ENCODE data around the gene GPC3. TPM values are rescaled to one million over a fixed set of nuclear protein-coding genes. Genes with fewer than 3 reads are reported as not detected.
"Not testable (repeated sequence)": the region's sequence is repeated elsewhere in the genome, so short reads cannot be mapped to it uniquely, and the experiment has no call there.

GPC3 gene
- total and polyA plus RNA-seq, 4 experiments from 2014 or later, result 0.20 to 2.4 (median 0.22) TPM; not detected in 1

GRCh38 chrX:133720269-133720668, 265.1 kb downstream of the GPC3 start:
- H3K9me3 Mint-ChIP-seq; H3K36me3 Mint-ChIP-seq; CTCF ChIA-PET (ENCODE audit: partially characterized antibody); H3K27me3 Mint-ChIP-seq; H3K27ac ChIP-seq (ENCODE audit: low read depth, low read length); DNase-seq; H3K4me3 ChIP-seq (ENCODE audit: low read length in 2 of 2); H3K27ac Mint-ChIP-seq; H3K27me3 ChIP-seq (ENCODE audit: insufficient read depth, low read length); H3K9me3 ChIP-seq (ENCODE audit: control insufficient read depth in 1 of 2, low read length in 2 of 2); intact Hi-C loops (cut with micrococcal nuclease); POLR2A ChIA-PET (ENCODE audit: partially characterized antibody); H3K36me3 ChIP-seq (ENCODE audit: insufficient read depth, low read length); H3K4me1 ChIP-seq (ENCODE audit: insufficient read depth, low read length); H3K4me3 Mint-ChIP-seq: not testable (repeated sequence)
- H3K4me1 Mint-ChIP-seq, result peaks cover 5 to 18% (median 6%) of the 10 kb centered on the region in 4 donors

GRCh38 chrX:133715715-133716114, 269.7 kb downstream of the GPC3 start:
- no peak overlapping the region for H3K27ac Mint-ChIP-seq
- Histone ChIP-seq H3K4me1 (ENCODE audit: insufficient read depth, low read length) (no peaks in the 10 kb centered on the region), H3K9me3 (ENCODE audit: control insufficient read depth in 1 of 2, low read length in 2 of 2) (no peaks in the 10 kb centered on the region), H3K27ac (ENCODE audit: low read depth, low read length) (no peak overlapping the region), H3K36me3 (ENCODE audit: insufficient read depth, low read length) (no peaks in the 10 kb centered on the region), H3K4me3 (ENCODE audit: low read length in 2 of 2) (no peak overlapping the region), H3K27me3 (ENCODE audit: insufficient read depth, low read length) (no peaks in the 10 kb centered on the region)
- POLR2A ChIA-PET (ENCODE audit: partially characterized antibody), result no interaction called here
- peaks cover 0 to 2% (median 0%) of the 10 kb centered on the region in 4 donors for H3K4me1 Mint-ChIP-seq
- no peak overlapping the region for H3K4me3 Mint-ChIP-seq
- intact Hi-C loops (cut with micrococcal nuclease), result no loop called here
- peaks cover 0 to 5% (median 0%) of the 10 kb centered on the region in 8 donors for H3K9me3 Mint-ChIP-seq
- no peaks in the 10 kb centered on the region for H3K36me3 Mint-ChIP-seq
- no peak for DNase-seq
- CTCF ChIA-PET (ENCODE audit: partially characterized antibody), result no interaction called here
- H3K27me3 Mint-ChIP-seq, result no peaks in the 10 kb centered on the region

DNA sequence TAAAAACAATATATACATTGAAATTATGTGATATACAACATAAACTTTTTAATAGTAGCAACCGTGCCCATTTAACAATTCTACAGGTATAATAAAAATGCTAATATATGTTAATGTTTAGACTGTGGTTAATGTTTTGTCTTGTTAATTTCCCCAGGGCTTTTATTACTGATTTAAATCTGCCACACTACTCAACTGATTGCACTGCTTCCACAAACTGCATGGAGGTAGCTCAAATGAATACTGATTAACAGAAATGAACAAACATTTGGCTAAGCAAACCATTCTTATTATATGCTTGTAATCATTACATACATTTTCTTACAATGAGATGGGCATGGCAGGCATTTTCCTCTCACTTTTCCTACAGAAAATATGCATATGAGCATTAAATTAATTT, 275.9 kb downstream of the GPC3 start:
- POLR2A ChIA-PET (ENCODE audit: partially characterized antibody), result no interaction called here
- Mint-ChIP-seq H3K4me3 (no peak overlapping the region), H3K36me3 (no peaks in the 10 kb centered on the region), H3K27ac (no peak overlapping the region), H3K9me3 (no peaks in the 10 kb centered on the region), H3K27me3 (peaks cover 0 to 2% of the 10 kb centered on the region in 2 donors), H3K4me1 (no peaks in the 10 kb centered on the region)
- Histone ChIP-seq H3K36me3 (ENCODE audit: insufficient read depth, low read length) (no peaks in the 10 kb centered on the region), H3K4me1 (ENCODE audit: insufficient read depth, low read length) (no peaks in the 10 kb centered on the region), H3K4me3 (ENCODE audit: low read length in 2 of 2) (no peak overlapping the region), H3K27me3 (ENCODE audit: insufficient read depth, low read length) (no peaks in the 10 kb centered on the region), H3K27ac (ENCODE audit: low read depth, low read length) (no peak overlapping the region), H3K9me3 (ENCODE audit: control insufficient read depth in 1 of 2, low read length in 2 of 2) (no peaks in the 10 kb centered on the region)
- no peak for DNase-seq
- CTCF ChIA-PET (ENCODE audit: partially characterized antibody), result no interaction called here
- intact Hi-C loops (cut with micrococcal nuclease), result no loop called here

DNA sequence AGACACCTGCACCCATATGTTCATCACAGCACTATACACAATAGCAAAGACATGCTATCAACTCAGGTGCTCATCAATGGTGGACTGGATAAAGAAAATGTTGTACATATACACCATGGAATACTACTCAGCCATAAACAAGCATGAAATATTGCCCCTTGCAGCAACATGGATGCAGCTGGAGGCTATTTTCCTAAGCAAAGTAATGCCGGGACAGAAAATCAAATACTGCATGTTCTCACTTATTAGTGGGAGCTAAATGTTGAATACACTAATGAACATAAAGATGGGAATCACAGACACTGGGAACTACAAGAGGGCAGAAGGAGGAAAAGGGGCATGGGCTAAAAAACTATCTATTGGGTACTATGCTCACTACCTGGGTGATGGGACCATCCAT, 278.5 kb downstream of the GPC3 start:
- Mint-ChIP-seq H3K4me3 (no peak overlapping the region), H3K4me1 (no peaks in the 10 kb centered on the region), H3K27me3 (peaks cover 0 to 5% of the 10 kb centered on the region in 2 donors), H3K9me3 (no peaks in the 10 kb centered on the region), H3K36me3 (no peaks in the 10 kb centered on the region), H3K27ac (no peak overlapping the region)
- H3K4me3 ChIP-seq (ENCODE audit: low read length in 2 of 2), result no peak overlapping the region
- no peaks in the 10 kb centered on the region for H3K4me1 ChIP-seq (ENCODE audit: insufficient read depth, low read length)
- intact Hi-C loops (cut with micrococcal nuclease), result no loop called here
- H3K9me3 ChIP-seq (ENCODE audit: control insufficient read depth in 1 of 2, low read length in 2 of 2), result no peaks in the 10 kb centered on the region
- no peak overlapping the region for H3K27ac ChIP-seq (ENCODE audit: low read depth, low read length)
- H3K36me3 ChIP-seq (ENCODE audit: insufficient read depth, low read length), result no peaks in the 10 kb centered on the region
- no peak for DNase-seq
- no peaks in the 10 kb centered on the region for H3K27me3 ChIP-seq (ENCODE audit: insufficient read depth, low read length)
- CTCF ChIA-PET (ENCODE audit: partially characterized antibody), result no interaction called here
- POLR2A ChIA-PET (ENCODE audit: partially characterized antibody), result no interaction called here

- Mint-ChIP-seq H3K36me3 (no peaks in the 10 kb centered on the region), H3K27ac (no peak overlapping the region), H3K4me1 (no peaks in the 10 kb centered on the region), H3K27me3 (peaks cover 2 to 7% of the 10 kb centered on the region in 2 donors), H3K9me3 (peaks cover 0 to 2% (median 0%) of the 10 kb centered on the region in 8 donors), H3K4me3 (no peak overlapping the region)
- H3K27ac ChIP-seq (ENCODE audit: low read depth, low read length), result no peak overlapping the region
- H3K36me3 ChIP-seq (ENCODE audit: insufficient read depth, low read length), result no peaks in the 10 kb centered on the region
- H3K9me3 ChIP-seq (ENCODE audit: control insufficient read depth in 1 of 2, low read length in 2 of 2), result no peaks in the 10 kb centered on the region
- DNase-seq, result no peak
- no peak overlapping the region for H3K4me3 ChIP-seq (ENCODE audit: low read length in 2 of 2)
- CTCF ChIA-PET (ENCODE audit: partially characterized antibody), result no interaction called here
- H3K27me3 ChIP-seq (ENCODE audit: insufficient read depth, low read length), result no peaks in the 10 kb centered on the region
- H3K4me1 ChIP-seq (ENCODE audit: insufficient read depth, low read length), result no peaks in the 10 kb centered on the region
- intact Hi-C loops (cut with micrococcal nuclease), result no loop called here
- POLR2A ChIA-PET (ENCODE audit: partially characterized antibody), result no interaction called here
Observed at GRCh38 chrX:133702230-133702629, 283.2 kb downstream of the GPC3 start.

DNA sequence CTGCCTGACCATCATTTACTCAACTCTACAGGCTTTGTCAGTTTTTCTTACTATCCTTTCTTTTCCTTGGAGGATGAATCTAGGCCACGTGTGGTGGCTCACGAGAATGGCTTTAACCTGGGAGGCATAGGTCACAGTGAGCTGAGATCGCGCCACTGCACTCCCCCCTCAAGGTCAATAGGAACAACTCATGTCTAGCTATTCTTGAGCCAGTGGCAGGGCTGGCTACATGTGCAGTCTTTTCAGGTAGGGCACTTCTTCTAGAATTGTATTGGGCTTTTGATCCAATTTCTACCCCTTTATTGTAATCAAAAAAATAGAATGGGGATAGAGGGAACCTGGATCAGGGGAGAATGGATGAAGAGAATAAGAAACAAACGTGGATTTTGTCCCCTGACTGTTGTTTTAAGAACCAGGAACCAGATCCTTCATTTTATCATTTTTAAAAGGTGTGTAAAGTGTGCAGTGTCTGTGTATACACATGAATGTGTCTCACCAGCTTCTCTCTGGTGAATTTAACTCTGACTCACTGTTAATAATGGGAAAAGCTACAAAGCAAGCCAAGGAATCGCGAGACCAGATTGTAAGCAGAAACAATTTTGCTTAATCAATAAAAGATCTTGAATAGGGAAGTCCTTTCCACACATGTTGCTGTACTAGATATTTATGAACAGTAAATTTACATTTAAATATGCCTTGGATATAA, 286.2 kb downstream of the GPC3 start:
- no peak overlapping the region for H3K27ac Mint-ChIP-seq
- peaks cover 0 to 3% (median 0%) of the 10 kb centered on the region in 8 donors for H3K9me3 Mint-ChIP-seq
- Histone ChIP-seq H3K9me3 (ENCODE audit: control insufficient read depth in 1 of 2, low read length in 2 of 2) (no peaks in the 10 kb centered on the region), H3K4me1 (ENCODE audit: insufficient read depth, low read length) (no peaks in the 10 kb centered on the region), H3K27me3 (ENCODE audit: insufficient read depth, low read length) (no peaks in the 10 kb centered on the region), H3K36me3 (ENCODE audit: insufficient read depth, low read length) (no peaks in the 10 kb centered on the region), H3K4me3 (ENCODE audit: low read length in 2 of 2) (no peak overlapping the region), H3K27ac (ENCODE audit: low read depth, low read length) (no peak overlapping the region)
- H3K4me3 Mint-ChIP-seq, result no peak overlapping the region
- ChIA-PET CTCF (ENCODE audit: partially characterized antibody) (no interaction called here), POLR2A (ENCODE audit: partially characterized antibody) (no interaction called here)
- peaks cover 2% of the 10 kb centered on the region in 2 donors for H3K27me3 Mint-ChIP-seq
- DNase-seq, result no peak
- H3K36me3 Mint-ChIP-seq, result no peaks in the 10 kb centered on the region
- no peaks in the 10 kb centered on the region for H3K4me1 Mint-ChIP-seq
- intact Hi-C loops (cut with micrococcal nuclease), result loop anchor here (2.0 kb wide), 1 partner anchor 78 kb away; no protein-coding TSS in a partner anchor

DNA sequence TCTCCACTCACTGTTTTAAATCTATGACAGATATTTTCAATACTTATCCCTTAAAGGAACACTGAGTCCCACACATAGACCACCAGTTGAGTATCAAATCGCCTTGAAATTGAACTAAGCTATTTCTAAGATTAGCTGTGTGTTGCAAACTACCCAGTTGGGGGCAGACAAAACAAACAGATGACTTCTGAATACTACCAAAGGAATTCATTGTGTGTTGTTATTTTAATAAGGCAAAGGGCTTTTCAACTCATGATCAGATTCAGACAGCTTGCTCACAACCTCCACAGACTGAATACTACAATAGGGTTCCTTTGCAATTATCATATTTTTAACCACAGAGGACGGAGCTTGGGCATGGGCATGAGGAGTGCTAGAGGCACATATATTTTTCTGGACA, 287.1 kb downstream of the GPC3 start:
- H3K27me3 Mint-ChIP-seq, result peaks cover 2% of the 10 kb centered on the region in 2 donors
- no peak overlapping the region for H3K27ac ChIP-seq (ENCODE audit: low read depth, low read length)
- no peaks in the 10 kb centered on the region for H3K4me1 ChIP-seq (ENCODE audit: insufficient read depth, low read length)
- no peaks in the 10 kb centered on the region for H3K9me3 ChIP-seq (ENCODE audit: control insufficient read depth in 1 of 2, low read length in 2 of 2)
- H3K36me3 Mint-ChIP-seq, result no peaks in the 10 kb centered on the region
- H3K27me3 ChIP-seq (ENCODE audit: insufficient read depth, low read length), result no peaks in the 10 kb centered on the region
- POLR2A ChIA-PET (ENCODE audit: partially characterized antibody), result no interaction called here
- no peak overlapping the region for H3K4me3 Mint-ChIP-seq
- no peak overlapping the region for H3K4me3 ChIP-seq (ENCODE audit: low read length in 2 of 2)
- DNase-seq, result no peak
- H3K9me3 Mint-ChIP-seq, result peaks cover 0 to 3% (median 0%) of the 10 kb centered on the region in 8 donors
- CTCF ChIA-PET (ENCODE audit: partially characterized antibody), result interaction anchor here (0.9 to 1.1 kb wide), 2 partner anchors 76 to 81 kb away, joined by 3 to 4 read pairs; no protein-coding TSS in a partner anchor
- H3K27ac Mint-ChIP-seq, result no peak overlapping the region
- no peaks in the 10 kb centered on the region for H3K4me1 Mint-ChIP-seq
- intact Hi-C loops (cut with micrococcal nuclease), result loop anchor here (2.0 kb wide), 1 partner anchor 79 kb away; no protein-coding TSS in a partner anchor
- no peaks in the 10 kb centered on the region for H3K36me3 ChIP-seq (ENCODE audit: insufficient read depth, low read length)

Measured in CD4-positive, alpha-beta memory T cell (primary cell).